HG02678 (cell line): ENCODE measurements around the gene MCMBP.
"Not testable (repeated sequence)": the region's sequence is repeated elsewhere in the genome, so short reads cannot be mapped to it uniquely, and the experiment has no call there.

Experiments
- ATAC-seq: cut with Tn5 transposase; IDR thresholded peaks from one replicate; pipeline ENCODE4 v1.9.1; 2021; ENCODE audit warnings: mild to moderate bottlenecking, moderate library complexity; ENCODE audit not compliant: unreplicated experiment

MCMBP gene

DNA sequence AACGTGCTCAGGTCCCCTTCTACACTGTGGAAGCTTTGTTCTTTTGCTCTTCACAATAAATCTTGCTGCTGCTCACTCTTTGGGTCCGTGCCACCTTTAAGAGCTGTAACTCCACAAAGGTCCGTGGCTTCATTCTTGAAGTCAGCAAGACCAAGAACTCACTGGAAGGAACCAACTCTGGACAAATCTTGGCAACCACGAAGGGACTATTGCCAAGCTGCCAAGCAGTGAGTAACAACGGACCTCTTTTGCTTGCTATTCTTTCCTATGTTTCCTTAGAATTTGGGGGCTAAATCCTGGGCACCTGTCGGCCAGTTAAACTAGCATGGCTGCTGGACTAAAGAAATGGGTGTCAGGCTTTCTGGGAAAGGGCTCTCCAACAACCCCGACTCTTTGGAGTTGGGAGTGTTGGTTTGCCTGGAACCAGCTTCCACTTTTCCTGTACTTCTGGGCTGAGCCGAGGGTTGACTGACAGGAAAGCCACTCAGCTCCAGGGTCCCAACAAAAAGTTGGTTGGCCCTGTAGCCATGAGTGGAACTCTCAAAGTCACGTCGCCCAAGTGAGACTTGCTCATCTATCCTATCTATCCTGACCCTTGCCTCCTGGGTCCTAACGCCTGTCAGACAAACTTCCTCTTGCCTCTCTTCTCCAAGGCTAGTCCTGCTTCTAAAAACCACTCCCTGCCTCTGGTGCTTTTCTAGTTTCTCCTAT, 11.4 kb upstream of the MCMBP start:
- not testable (repeated sequence) for ATAC-seq

DNA sequence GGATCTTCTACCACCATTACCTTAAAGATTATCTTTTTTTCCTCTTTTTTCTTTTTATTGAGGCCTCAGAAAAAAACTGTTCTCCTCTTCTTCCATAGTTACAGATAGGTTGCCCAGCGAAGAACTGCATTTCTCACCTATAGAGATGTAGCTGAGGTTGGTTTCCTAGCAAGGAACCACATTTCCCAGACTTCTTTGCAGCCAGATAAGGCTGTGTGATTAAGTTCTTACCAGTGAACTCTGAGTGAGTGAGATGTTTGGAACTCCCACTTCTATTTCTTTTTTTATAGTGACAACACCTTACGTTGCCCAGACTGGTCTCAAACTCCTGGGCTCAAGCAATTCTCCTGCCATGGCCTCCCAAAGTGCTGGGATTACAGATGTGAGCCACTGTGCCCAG, 5.9 kb upstream of the MCMBP start:
- no peak for ATAC-seq

DNA sequence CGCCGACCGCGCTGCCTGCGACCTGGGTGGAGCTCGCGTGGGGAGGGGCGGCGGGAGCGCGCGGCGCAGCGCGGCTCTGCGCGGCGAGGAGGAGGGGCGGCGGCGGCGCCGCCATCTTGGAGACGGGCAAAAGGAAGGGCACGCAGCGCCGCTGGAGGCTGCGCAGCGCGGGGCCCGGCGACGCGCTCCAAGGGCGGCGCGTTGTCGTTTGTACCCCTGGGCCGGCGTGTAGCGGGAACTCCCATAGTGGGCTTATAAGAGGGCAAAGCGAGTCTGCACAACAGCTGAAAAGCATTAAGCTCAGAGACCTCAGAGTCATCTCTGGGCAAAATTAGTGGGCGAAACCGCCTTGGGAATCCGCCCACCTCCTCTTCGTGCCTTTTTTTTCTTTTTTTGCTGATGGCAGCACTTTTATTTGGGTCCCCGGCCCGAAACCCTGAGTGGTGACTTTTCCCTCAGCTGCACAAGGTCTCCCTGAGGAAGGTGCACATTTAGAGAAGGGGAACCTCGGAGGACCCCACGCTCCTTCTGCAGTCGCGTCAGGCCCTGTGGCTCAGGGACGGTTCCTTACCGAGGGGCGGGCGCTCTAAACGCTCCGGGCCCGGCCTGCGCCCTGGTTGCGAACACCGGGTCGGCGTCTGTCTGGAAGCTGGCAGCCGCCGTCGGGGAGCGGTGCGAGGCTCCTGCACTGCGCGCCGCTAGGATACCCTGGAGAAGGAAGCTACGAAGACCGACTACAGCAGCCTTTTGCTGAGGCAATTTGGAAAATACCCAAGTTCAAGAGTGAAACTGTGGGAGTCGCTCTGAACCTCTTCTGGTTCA, 428 bp upstream of the MCMBP start:
- ATAC-seq = peak; percentile 87

DNA sequence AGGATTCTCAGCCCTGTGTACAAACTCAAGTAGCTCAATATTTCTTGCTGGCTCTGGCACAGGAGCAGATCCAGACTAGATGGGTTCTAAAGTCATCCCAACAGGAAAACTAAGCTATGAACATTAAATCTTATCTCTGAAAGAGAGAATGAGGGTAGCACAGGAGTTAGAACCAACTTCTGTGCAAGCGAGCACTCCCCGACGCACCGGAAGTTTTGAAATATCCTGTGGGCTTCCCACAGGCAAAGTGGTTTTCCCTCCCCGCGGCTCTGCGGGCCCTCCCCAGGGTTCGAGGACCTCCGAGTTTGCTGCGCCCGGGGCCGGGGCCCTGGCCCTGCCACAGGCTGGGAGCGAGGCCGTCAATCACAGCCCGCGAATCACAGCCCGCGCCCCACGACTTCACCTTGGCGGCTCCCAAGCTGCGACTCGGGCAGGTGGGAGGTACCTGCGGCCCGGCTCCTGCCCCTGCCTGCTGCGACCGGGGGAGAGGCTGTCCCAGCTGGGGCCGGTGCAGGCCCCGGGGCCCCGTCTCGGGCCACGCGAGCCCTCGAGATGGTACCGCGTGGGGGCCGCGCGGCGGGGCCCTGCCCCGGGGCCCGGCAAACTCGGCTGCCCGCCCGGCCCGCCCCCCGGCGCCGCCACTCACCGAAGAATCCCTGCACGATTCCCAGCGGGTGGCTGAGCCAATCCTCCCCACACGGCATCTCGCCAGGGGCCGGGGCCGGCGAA, 598 bp downstream of the MCMBP start:
- peak; percentile 34 for ATAC-seq

DNA sequence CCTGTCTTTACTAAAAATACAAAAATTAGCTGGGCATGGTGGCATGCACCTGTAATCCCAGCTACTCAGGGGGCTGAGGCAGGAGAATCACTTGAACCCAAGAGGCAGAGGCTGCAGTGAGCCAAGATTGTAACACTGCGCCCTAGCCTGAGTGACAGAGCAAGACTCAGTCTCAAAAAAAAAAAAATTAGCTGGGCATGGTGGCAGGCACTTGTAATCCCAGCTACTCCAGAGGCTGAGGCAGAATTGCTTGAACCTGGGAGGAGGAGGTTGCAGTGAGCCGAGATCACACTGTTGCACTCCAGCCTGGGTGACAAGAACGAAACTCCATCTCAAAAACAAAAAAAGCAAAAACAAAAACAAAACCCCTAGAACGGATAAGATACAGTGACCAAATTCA, 3.2 kb downstream of the MCMBP start:
- not testable (repeated sequence) for ATAC-seq

DNA sequence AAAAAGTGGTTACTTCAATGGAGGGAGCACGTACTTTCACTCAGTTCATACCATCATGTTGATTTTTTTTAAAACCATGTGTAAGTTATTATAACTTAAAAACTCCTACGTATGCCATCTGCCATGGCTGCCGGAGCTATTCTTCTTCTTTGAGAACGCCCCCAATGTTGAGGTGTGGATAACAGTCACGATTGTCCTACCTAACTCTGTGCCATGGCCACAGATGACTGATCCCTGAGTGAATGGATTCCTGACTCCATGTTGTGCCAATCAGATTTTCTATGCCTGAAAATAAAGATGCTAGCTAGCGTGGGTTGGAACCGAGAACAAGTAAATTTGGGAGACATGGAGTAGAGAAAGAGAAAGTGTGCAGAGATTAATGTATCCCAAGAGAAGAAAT, 5.3 kb downstream of the MCMBP start:
- no peak for ATAC-seq

DNA sequence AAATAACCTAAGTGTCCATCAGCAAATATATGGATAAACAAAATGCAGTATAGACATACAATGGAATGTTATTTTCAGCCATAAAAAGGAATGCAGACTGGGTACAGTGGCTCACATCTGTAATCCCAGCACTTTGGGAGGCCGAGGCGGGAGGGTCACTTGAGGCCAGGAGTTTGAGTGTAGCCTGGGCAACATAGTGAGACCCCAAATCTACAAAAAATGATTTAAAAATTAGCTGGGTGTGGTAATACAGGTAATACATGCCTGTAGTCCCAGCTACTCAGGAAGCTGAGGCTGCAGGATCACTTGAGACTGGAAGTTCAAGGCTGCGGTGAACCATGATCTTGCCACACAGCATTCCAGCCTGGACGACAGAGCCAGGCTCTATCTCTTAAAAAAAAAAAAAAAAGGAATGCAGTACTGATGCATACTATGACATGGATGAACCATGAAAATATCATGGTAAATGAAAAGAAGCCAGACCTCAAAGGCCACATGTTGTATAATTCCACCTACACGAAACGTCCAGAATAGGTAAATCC, 6.9 kb downstream of the MCMBP start:
- ATAC-seq = no peak

DNA sequence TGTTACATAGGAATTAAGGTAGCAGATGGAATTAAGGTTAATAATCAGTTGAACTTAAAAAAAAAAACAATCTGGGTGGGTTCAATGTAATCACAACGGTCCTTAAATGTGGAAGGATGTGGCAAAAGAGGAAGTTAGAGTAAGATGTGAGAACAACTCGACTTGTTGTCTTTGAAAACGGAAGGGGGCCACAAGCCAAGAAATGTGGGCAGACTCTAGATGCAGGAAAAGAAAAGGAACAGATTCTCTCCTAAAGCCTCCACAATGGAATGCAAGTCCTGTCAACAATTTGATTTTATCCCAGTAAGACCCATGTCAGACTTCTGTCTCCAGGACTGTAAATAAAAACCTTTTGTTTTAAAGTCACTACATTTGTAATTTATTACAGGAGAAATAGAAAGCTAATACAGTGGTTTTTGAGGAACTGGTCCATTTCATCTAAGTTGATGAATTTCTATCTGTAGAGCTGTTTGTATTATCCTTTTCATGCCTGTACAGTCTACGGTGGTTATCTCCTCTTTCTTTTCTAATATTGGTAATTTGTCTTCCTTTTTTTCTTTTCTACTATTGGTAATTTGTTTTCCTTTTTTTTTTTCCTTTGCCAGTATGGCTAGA, 8.6 kb downstream of the MCMBP start:
- no peak for ATAC-seq

DNA sequence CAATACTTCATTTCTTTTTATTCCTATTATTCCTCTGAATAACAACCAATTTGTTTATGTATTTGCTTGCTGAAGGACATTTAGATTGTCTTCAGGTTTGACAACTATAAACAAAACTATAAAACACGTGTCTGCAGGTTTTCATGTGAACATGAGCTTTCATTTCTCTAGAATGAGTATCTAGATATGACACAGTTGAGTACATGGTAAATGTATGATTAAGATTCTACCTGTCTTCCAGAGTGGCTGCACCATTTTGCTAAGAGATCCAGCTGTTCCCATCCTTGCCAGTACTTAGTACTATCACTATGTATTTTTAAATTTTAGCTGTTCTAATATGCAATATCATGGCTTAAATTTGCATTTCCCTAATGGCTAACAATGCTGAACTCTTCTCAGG, 10.1 kb downstream of the MCMBP start:
- no peak for ATAC-seq

DNA sequence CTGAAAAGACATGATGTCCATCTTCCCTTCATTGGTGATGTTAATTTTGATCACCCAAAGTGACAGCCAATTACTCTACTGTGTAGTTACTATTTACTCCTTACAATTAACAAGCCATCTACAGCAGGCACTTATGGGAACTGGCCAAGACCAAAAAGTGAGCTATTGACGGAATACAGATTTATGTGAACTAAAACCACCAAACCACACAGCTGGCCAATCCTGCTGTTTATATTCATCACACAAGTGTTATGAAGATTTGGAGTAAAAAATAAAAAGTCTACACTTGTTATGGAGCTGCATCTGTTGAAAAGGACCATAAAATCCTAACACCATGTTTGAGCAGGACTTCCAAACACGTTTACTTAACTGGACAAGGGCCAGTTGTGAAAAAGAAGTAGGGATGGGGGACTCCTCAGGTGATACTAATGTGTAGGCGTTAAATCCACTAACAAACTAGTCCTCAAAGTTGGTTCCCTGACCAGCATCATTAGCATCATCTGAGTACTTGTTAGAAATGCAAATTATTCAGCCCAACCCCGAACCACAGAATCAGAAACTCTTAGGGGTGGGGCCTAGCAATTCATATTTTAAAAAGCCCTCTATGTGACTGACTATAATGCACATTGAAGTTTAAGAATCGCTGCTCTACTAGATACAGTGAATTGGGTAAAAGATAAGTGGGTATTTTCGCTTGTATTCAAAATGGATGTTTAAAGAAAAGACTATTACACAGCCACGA, 11.6 kb downstream of the MCMBP start:
- ATAC-seq = no peak

DNA sequence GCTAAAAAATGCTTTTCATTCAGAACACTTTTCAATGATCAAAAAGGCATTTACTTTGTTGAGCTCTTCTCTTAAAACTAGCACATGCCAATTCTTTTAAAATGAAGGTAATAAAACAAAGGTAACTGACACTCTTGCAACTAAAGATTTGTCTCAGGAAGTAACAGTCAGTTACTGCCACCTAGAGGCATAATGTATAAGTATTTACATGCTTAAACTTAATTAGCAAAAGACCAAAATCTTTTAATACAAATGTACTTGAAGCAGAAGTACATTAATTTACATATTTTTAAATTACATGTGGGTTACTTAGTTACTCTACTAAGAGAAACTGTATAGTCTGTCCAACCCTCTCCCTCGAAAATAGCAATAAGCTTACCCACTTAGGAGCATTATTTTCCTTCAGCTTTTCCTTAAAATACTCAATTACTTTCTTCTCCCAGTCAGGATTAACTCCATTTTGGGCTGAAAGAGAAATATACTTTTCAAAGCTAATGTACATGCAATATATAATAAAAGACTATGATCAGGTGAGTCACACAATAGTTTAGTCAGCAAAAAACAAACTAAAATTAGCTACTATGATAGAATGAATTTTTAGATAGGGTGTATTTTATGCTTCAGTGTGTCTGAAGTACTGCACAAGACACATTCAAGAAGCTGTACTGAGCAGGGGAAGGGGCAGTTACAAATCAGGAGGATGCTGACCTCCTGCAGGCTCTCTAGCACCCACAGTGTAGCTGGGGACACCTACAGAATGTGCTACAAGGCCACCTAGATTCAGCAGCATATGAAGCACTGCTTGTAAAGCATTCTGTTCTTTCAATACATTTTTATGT, 13.0 kb downstream of the MCMBP start:
- ATAC-seq = no peak

DNA sequence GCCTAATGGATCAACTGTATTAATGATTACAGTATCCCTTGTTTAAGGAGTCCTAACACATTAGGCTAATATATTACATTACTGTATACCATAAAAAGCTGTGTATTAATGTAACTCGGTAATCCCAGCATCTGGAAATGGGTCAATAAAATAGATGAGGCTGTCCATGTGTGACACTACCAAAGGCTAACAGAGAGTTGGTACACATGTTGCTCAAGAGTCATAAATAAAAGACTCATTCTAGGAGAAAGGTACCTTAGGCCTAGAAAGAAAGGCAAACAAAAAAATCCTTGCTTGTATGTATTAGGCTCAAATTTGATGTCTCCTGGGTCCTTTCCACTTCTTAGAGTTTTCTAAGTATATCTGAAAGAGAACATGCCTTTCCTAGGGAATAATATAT, 14.6 kb downstream of the MCMBP start:
- ATAC-seq = no peak

DNA sequence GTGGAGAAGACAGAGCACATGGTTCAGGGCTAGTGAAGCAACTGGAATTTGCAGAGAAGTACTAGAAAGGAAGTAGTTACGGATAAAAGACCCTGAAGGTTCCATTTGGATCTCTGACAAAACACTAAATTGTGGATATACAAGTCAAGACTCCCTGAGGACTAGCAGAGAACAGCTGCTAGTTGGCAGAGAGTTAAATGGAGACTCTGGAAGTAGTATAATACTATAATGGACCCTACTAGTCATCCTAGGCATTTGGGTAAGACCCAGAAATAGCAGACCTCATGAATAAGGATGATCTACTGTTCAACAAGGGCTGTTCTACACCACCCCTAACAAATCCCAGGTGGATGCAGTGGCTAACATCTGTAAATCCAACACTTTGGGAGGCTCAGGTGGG, 19.1 kb downstream of the MCMBP start:
- ATAC-seq = no peak

DNA sequence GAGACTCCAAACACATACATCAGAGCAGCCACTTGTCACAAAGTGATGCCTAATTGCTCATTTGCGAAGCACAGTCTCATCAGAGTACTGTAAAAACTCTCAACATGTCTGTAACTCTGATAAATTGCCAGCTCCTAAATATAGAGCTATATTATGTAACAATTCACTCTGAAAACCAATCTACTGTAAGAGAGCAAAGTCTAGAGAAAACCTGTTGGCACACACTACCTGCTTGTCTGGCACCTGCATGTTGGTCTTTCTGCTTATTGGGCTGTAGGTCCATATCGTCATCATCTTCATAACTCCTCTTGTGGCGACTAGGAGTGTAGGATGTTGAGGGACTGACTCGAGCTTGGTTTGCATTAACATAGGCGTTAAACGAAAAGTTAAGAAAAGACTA, 19.8 kb downstream of the MCMBP start:
- ATAC-seq = no peak

DNA sequence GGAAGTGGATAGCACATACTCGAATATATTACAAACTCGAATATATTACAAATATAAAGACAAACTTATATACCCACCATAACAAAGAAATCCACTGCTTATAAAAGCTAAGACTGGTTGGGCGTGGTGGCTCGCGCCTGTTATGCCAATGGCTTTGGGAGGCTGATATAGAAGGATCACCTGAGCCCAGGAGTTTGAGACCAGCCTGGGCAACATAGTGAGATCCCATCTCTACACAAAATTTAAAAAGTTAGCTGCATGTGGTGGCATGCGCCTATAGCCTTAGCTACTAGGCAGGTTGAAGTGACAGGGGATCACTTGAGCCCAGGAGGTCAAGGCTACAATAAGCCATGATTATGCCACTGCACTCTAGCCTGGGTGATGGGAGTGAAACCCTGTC, 20.4 kb downstream of the MCMBP start:
- ATAC-seq = no peak

DNA sequence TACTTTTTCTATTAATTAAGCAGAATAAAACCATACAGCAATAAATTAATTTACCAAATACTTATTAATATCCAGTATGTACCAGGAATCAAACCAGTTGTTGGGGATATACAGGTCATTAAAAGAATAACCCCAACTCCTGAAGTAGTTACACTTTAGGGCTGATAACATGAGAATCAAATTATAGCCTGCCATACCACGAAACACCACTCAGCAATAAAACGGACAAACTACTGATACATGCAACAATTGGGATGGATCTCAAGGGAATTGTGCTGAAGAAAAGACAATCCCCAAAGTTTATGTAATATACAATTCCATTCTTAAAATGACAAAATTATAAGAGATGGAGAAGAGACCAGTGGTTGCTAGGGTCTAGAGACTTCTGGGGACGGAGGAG, 22.7 kb downstream of the MCMBP start:
- ATAC-seq = no peak

DNA sequence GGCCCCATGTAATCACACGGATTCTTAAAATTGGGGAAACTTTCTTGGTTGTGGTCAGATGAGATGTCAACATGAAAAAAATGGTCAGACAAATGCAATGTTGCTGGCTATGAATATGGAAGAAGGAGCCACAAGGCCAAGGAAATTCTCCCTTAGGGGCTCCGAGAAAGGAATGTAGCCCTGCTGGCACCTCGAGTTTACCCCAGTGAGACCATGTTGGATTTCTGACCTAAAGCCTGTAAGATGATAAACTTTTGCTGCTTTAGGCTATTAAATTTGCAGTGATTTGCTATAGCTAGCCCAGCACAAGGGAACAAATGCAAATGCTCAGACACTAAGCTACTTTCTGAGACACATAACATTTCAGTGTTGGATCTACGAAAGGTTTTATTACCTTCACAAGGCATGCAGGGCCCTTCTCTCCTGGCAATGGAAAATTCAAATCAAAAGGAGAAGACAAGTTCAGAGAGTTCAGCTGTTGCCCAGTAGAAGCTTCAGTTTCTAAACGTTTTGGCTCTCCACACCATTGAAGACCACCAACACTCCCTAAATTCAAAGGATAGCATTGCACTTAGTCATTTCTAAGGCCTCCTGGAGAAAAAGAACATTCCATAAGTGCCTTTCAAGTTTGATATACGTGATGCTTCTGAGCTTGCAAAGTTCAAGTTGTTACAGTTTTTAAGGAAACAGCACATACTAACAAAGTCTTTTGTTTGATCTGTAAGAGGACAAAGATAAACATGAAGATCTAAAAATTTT, 23.4 kb downstream of the MCMBP start:
- no peak for ATAC-seq

DNA sequence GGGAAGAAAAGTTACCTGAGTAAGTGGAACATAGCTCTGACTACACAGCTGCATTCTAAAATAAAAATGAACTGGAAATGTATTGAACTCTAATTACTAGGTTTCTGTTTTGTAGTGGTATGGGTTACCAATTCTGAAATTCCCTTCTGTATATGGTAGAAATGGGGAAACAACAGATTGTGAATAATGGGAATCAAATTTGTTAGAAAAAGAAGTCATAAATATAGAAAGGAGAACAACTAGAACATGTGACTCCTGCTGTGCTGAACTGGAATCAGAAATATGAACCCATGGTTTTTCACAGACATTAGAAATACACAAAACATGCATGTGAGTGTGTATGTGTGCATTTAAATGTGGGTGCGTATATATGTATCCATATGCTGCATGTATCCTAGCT, 27.0 kb downstream of the MCMBP start:
- no peak for ATAC-seq

DNA sequence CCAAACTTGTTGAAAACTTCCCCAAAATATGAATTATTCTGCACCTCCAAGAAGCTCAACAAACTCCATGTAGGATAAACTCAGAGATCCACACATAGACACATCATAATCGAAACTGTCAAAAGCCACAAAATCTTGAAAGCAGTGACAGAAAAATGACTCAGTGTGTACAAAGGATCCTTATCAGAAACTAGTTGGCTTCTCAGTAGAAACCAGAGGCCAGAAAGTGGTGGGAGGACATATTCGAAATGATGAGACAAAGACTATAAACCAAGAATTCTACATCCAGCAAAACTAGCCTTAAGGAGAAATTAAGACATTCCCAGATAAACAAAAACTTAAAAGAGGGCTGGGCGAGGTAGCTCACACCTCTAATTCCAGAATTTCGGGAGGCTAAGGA, 38.5 kb downstream of the MCMBP start:
- no peak for ATAC-seq
